ENCODE measurements around the gene FN3K.

The FN3K gene

GRCh38 chr17:82734987-82735866, at the start of gene FN3K:
TSS of gene FN3K (plus strand) at chr17:82735615. CDS start at chr17:82735637, 22 bp downstream.
- Histone ChIP-seq H3K27ac (peak within 1 kb of the TSS; percentile 87 to 91), H3K4me3 (peak within 1 kb of the TSS; percentile 82)
- TF ChIP-seq CTCF (IDR thresholded peaks at IDR 0.05), result no peak
- peak; percentile 84 for DNase-seq (ENCODE audit: low spot score)

- TF ChIP-seq CTCF (IDR thresholded peaks at IDR 0.05), result no peak
- no peak overlapping the region for H3K4me3 ChIP-seq
- no peak overlapping the region for H3K27ac ChIP-seq
- no peak for DNase-seq (ENCODE audit: low spot score)
These were observed 48.8 kb upstream of the FN3K start for GRCh38 chr17:82686366-82687324.

GRCh38 chr17:82687375-82687861, 48.0 kb upstream of the FN3K start:
- no peak for TF ChIP-seq CTCF (IDR thresholded peaks at IDR 0.05)
- Histone ChIP-seq H3K27ac (no peak overlapping the region), H3K4me3 (no peak overlapping the region)
- DNase-seq (ENCODE audit: low spot score), result no peak

- no peak for TF ChIP-seq CTCF (IDR thresholded peaks at IDR 0.05)
- Histone ChIP-seq H3K4me3 (no peak overlapping the region), H3K27ac (no peak overlapping the region)
- DNase-seq (ENCODE audit: low spot score), result no peak
These were observed 47.5 kb upstream of the FN3K start for GRCh38 chr17:82687871-82688270.

- no peak for TF ChIP-seq CTCF (IDR thresholded peaks at IDR 0.05)
- H3K27ac ChIP-seq, result no peak overlapping the region
- H3K4me3 ChIP-seq, result no peak overlapping the region
- DNase-seq (ENCODE audit: low spot score), result no peak
These were observed 46.3 kb upstream of the FN3K start for GRCh38 chr17:82689077-82689476.

GRCh38 chr17:82690786-82691489, 44.5 kb upstream of the FN3K start:
- TF ChIP-seq CTCF (IDR thresholded peaks at IDR 0.05), result no peak
- Histone ChIP-seq H3K4me3 (no peak overlapping the region), H3K27ac (no peak overlapping the region)
- DNase-seq (ENCODE audit: low spot score), result no peak

Measured in coronary artery (tissue), 2 donors.